PC-3 (cell line): ENCODE data around the gene PCDH9.

Experiments used
- EZH2phosphoT487 ChIP-seq: fragments of 300-600 bp; sonication (generic); IDR thresholded peaks from 2 replicates; pipeline ENCODE4 v1.6.1; 2018; ENCODE audit warnings: mild to moderate bottlenecking, antibody characterized with exemption, low read length, borderline replicate concordance
- TF ChIP-seq, protein P1 (sequence below): fragments of 300-600 bp; sonication (generic); conservative IDR thresholded peaks from 2 replicates; pipeline ENCODE4 v1.5.1; 2017; ENCODE audit warnings: antibody characterized with exemption, low read depth, mild to moderate bottlenecking, low read length

DNA sequence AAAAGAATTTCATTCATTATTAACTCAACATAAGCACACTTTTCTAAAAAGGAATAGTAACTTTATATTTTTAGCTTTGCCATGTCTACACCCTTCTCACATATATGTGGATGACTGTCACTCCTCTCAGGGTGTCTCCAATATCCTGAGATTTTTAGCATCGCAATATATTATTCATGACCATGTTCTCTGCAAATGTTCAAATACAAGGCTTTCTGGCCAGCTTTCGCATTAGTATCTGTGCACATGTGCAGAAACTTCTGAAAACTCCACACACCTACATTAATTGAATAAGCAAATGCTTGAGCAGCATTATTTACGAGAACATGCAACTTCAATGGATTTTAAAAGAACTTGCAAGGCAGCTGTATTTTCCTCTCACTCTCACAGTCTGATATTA lies 334.8 kb downstream of the PCDH9 start:
- TF ChIP-seq, protein P1, sequence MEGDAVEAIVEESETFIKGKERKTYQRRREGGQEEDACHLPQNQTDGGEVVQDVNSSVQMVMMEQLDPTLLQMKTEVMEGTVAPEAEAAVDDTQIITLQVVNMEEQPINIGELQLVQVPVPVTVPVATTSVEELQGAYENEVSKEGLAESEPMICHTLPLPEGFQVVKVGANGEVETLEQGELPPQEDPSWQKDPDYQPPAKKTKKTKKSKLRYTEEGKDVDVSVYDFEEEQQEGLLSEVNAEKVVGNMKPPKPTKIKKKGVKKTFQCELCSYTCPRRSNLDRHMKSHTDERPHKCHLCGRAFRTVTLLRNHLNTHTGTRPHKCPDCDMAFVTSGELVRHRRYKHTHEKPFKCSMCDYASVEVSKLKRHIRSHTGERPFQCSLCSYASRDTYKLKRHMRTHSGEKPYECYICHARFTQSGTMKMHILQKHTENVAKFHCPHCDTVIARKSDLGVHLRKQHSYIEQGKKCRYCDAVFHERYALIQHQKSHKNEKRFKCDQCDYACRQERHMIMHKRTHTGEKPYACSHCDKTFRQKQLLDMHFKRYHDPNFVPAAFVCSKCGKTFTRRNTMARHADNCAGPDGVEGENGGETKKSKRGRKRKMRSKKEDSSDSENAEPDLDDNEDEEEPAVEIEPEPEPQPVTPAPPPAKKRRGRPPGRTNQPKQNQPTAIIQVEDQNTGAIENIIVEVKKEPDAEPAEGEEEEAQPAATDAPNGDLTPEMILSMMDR, result no peak
- no peak for TF ChIP-seq EZH2phosphoT487
